GOT3 (cell line): ENCODE measurements around the gene STAB2.
"Not testable (repeated sequence)": the region's sequence is repeated elsewhere in the genome, so short reads cannot be mapped to it uniquely, and the experiment has no call there.

Experiments used
- DNase-seq: peaks from one replicate; lab custom pipeline; 2025; ENCODE audit warnings: mixed read lengths; lab: John Stamatoyannopoulos, UW

Gene STAB2

DNA sequence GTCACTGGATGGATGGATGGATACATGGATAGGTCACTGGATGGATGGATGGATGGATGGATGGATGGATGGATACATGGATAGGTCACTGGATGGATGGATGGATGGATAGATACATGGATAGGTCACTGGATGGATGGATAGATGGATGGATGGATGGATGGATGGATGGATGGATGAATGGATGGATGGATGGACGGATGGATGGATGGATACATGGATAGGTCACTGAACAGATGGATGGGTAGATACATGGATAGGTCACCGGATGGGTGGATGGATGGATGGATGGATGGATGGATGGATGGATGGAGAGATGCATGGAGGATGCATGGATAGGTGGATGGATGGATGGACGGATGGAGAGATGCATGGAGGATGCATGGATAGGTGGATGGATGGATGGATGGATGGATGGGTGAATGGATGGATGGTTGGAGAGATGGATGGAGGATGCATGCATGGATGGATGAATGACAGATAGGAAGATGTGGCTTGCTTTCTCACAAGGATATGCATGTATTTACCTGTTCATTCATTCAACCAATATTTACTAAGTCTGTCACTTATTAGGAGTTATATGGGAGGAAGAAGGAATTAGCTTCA lies 66.6 kb downstream of the STAB2 start:
- not testable (repeated sequence) for DNase-seq

DNA sequence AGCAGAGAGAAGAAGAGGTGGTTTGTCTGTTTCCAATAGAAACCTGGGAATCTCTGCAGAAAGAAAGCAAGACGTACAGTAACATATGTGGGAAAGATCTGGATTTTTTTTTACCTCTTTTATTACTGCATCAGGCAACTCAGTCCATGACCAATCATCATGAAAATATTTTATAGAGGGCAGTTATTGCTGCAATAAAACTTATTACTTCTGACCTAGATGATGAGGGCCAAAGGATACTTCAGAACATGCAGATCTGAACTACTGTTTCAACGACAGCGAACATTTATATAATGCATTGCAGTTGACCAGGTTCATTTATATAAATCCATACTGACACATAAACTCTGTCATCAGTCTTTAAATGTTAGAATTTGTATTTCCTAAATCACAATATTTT lies 67.7 kb downstream of the STAB2 start:
- no peak for DNase-seq

DNA sequence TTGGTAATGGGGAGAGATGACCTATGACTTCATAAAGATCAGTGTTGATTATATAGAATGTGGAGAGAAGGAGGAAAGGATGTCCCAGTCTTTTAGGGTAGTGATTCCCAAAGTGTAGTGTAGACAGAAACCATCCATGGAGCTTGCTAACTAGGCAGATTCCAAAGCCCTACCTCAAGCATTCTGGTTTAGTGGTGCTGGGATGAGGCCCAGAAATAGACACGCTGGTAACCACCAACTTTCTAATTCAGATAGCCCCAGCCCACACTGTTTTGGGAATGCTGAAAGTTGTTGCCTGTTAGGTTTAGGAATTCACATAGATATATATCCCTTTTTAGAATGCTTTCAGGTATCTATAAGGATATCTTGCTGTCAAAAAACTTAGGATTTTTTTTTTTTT lies 69.2 kb downstream of the STAB2 start:
- DNase-seq, result no peak

DNA sequence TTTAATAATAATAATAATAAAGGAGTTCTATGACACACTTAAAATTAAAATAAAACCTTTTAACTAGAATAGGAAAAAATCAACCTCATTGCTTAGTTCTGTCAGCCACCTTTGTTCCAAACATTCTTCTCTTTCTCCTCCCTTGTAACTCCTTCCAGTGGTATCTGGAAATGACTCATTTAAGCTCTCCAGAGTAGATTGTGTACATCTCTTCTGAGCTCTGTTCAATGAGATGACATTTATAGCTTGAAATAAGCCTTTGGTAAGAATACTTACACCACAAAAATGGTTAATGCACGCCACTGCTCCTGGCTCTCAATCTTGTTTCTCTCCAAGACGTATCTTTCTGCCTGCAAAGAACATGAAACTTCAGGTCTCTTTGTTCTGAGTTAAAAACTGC lies 70.3 kb downstream of the STAB2 start:
- DNase-seq, result no peak

DNA sequence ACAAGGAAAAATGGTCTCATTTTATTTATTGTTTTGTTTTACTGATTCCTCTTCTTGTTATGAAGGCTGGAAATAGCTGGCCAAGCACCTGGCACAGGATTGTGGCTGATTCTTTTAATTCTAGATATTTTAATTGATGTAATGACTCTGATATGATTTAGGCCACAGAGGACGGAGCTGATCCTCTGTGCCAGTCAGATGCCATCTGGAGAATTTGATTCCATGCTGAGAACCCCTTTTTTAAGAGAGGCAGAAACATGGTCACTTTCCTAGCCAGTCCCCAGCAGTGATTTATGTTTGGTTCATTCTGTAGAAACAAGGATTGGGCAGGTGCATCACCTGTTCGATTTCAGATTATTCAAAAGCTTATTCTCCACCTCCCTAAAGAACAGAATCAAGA lies 77.6 kb downstream of the STAB2 start:
- no peak for DNase-seq

DNA sequence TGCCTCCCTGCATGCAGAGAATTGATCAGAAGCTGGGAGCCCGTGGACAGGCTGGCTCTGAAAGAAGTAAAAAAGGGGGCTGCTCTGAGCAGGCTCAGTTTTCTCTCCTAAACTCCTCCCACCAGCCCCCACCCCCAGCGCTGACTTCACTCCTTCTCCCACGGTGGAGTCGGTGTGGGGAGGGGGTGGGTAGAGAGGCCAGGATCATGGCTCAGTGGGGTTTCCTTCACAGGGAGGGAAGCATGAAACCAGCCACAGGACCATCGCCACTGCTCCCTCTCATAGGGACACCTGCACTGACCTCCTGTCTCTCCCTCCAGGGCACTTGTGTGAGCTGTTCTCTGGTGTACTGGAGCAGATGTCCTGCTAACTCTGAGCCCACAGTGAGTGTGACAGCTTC lies 78.9 kb downstream of the STAB2 start:
- no peak for DNase-seq

DNA sequence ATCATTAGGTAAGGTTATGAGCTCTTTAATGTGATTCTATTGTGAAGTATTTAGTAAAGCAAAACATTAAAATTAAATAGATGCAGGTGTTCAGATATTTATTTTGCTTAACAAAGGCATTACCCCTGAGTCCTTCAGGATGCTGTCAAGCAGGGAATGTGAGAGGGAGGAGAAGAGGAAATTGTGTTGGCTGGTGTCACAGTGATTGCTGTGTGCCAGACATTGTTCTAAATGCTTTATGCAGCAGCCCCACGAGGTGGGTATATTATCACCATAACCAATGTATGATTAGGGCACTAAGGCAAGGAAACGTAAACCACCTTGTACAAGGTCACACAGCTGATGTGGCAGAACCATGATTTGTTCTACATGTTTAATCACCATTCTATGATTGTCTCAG lies 80.1 kb downstream of the STAB2 start:
- no peak for DNase-seq

DNA sequence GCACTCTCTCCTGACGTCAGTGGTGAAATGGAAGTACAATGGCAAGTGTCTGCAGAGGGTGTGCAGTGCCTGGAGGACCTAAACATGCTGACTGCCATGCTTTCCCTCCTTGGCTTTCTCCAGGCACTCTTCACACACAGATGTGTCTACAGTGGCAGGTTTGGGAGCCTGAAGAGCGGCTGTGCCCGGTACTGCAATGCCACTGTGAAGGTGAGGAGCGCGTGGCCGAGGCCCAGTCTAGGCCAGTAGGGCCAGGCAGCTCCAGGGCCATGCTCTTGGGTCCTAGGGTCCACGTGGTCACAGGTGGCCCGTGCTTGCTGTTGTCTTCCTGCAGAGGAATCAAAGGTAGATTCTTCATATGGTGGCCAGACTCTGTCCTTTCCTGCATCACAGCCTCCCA lies 81.4 kb downstream of the STAB2 start:
- DNase-seq, result no peak

DNA sequence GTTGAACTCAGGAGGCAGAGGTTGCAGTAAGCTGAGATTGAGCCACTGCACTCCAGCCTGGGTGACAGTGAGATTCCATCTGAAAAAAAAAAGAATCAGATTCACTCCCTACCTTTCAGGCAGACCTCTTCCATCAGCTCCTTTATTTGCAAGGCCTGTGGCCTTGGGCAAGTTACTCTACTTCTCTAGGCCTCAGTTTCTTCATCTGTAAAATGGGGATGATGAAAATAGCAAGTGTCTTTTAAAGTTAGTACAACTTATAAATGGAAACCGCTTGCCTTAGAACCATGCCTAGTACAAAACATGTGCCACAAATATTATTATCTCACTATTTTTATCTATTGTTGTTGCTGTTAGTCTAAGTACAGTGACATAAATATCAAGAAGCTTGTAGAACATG lies 84.3 kb downstream of the STAB2 start:
- DNase-seq, result no peak

DNA sequence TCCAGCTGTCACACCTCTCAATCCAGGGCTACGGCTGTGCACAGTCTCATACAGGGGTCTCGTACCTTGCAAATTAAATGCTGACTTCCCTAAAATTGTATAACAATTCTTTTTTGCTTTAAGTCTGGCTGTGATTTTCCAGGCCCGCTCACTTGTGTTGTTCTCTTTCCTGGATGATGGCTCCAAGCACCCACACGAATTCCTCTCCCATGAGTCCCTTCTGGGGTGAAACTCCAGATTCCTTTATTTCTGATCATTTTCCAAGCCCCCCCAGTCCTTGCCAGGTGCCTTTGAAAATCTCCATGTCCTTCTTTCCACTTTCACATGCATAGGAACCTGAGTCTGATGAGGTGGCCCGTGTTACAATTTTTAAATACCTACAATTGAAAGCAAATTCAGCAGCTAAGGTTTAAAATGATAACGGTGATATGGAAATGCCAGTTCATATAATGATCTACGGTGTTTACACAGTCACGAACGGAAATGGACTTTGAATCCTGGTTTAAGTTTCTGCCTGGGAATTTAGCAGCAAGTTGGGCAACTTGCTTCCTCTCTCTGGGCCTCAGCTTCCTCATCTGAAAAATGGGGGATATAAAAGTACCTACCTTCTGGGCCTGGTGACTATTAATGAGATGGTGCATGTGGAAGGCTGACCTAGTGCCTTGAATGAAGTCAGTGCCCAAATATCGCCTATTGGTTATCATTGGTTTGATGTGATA lies 85.5 kb downstream of the STAB2 start:
- DNase-seq, result no peak

DNA sequence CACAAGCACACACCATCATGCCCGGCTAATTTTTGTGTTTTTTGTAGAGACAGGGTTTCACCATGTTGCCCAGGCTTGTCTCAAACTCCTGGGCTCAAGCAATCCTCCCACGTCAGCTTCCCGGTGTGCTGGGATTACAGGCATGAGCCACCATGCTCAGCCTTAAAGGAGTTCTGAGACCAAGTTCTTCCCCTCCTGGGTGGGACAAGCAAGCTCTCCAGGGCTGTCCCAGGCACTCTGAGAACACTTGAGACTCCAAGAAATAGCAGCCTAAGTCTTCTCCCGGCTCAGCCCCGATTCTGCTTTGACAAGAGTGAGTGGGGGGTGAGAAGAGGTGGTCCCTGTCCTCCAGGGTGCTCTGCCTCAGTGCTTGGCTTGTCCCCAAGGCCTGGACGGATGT lies 86.4 kb downstream of the STAB2 start:
- no peak for DNase-seq

DNA sequence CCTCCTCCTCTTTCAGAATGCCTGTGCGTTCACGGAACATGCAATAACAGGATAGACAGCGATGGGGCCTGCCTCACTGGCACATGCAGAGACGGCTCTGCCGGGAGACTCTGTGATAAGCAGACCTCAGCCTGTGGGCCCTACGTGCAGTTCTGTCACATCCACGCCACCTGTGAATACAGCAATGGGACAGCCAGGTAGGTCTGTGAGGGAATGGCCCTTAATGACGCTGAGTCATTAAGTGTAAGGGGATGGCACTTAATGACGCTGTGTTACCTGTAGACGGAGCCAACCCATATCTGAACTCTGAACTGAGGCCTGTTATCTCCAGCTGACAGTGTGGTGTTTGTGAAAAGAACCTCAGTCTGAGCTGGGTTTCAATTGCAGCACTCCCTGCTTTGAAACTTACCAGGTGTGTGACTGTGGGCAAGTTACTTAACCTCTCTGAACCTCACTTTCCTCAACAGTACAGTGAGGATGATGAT lies 86.9 kb downstream of the STAB2 start:
- no peak for DNase-seq

DNA sequence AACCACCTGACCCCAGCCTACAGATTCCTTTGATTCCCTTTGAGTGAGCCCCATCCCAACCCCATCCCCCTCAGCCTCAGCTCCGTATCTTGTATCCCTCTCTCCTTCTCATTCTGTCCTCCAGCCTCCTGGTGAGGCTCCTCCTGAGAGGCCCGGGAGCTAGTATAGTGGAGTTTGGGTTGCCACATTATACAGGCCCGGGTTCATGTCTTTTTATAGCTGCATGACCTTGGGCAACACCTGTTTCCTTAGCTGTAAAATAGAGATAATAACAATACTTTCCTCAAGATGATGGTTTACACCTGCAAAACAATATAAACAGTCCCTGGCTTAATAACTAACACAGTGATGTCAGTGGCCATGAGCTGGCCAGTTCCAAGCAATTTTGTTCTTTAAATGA lies 89.8 kb downstream of the STAB2 start:
- no peak for DNase-seq

DNA sequence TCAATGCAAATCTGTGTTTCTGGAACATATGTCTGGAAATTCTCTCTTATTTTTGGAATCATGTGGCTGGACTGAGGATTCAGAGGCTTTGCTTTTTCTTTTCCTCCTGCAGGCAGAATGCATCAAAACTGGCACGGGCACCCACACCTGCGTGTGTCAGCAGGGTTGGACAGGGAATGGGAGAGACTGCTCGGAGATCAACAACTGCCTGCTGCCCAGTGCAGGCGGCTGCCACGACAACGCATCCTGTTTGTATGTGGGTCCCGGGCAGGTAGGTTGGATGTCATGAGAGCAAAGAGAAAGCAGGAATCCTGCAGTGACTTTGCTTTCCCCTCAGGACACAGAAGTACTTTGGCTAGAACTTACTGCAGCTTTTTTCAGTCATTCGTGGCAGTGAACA lies 90.3 kb downstream of the STAB2 start:
- no peak for DNase-seq

DNA sequence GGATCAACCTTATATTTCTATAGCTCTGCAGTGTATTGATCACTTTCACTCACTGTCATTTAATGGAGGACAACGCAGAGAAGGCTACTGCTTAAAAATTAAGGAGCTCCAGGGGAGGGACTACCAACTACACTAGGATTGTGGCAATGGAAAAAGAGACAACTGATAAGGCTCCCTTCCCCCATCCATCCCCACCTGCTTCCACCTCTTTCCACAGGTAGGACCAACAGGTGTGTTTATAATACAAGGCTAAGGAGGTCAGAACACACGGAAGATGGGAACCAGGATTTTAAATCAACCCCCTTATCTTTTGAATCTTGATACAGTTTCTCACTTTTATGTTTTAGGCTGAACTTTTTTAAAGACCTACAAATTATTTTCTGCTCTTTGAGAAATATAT lies 90.8 kb downstream of the STAB2 start:
- no peak for DNase-seq

DNA sequence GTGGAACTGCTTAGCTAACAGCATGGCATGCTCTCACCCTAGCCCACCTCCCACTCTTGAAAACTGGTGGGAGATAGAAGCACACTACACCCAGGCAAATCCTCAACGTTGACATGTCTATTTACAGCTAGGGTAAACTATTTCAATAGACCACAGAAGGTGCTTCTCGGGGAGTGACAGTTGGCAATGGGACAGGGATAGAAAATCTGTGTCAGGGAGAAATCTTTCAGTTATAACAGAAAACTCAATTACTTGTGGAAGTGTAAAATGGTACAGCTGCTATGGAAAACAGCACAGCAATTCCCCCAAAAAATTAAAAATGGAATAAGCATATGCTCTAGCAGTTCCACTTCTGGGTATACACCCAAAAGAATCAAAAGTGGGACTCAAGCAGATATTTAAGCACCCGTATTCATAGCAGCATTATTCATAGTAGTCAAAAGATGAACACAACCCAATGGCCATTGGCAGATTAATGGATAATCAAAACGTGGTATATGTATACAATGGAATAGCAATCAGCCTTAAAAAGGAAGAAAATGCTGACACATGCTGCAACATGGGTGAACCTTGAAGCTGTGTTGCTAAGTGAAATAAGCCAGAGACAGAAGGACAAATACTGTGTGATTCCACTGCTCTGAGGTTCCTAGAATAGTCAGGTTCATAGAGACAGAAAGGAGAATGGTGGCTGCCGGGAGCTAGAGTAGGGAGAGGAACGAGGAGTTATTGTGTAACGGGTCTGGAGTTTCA lies 92.5 kb downstream of the STAB2 start:
- DNase-seq, result no peak

DNA sequence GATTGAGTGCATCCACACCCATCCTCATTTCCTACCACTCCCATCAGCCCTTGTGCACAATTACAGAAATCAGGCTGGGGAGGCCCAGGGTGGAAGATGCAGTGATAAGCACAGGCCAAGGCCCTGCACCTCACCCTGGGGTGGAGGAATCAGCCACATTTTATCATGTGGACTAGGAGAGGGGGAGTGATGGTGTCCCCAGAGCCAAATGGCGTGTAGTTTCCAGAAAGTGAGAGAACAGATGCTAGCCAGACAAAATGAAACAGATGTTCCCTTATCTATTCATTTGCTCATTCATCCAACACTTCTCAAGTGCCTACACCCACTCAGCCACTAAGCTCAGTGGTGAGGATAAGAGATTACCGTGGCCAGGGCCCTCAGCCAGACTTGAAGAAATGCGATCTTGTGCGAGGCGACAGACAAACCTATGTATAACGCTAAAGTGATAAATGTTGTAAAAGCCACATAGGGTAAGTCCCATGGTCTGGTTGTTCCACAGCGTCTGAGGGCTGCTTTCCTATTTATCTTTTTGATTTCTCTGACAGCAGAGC lies 93.6 kb downstream of the STAB2 start:
- no peak for DNase-seq

DNA sequence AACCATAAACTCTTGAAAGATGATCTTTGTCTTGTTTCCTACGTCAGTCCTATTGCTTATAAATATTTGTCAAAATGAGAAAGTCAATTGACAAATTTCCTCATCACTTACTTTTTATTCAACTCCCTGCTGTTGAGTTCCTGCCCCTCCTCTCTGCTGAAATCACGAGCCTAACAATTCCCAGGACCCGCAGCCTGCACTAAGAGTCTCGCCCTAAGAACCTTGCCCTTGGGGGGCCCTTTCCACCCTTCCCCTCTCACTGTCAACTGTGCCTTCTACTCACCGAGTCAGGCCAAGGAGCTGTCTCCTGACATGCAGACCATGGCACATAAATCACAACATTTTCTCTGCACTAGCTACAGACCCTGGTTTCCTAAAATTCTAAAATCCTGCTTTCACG lies 99.0 kb downstream of the STAB2 start:
- DNase-seq, result no peak

DNA sequence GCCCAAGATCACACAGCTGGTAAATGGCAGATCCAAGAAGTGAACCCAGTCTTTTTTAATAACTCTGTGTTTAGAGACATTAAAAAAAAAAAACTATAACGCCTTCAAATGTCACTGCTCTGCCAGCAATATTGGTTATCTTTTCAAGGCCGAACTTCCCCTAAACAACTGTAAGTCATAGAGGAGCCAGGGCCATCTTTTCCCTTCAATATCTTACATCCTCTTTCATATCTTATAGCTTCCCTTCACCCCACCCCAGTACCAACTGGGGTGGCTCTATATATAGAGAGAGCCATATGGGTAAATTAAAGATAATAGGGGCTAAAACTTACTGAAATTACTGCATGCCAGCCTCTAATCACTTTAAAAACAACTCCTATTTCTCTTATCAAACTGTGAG lies 100.2 kb downstream of the STAB2 start:
- DNase-seq, result no peak

DNA sequence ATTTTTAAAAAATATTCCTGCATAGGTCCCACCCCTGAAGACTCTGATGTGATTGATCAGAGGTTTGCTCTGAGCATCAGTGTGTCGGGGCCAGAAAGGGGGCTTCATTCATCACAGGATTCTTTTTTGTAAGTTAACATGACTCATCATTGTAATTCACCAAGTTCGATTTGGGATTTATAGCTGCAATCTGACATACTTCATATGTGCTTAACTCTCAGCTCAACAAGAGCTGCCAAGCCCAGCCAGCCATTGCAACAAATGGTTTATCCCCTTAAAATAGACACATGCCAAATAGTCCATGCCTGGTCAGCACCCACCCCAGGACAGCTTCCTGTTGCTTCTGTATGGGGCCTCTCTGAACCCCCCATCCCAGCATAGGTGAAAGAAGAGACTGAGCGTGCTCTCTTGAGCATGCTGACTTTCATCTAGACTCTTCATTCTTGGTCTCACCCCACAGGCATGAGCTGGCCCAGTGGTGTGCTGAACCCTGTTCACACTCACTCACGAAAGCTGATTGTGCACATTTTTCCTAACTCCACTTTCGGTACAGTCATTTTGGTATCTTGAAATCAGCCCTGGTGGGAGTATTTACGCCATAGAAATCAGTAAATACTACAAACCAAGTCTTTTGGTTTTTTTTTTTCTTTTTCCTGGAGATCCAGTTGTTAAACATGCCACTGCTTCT lies 101.4 kb downstream of the STAB2 start:
- no peak for DNase-seq

DNA sequence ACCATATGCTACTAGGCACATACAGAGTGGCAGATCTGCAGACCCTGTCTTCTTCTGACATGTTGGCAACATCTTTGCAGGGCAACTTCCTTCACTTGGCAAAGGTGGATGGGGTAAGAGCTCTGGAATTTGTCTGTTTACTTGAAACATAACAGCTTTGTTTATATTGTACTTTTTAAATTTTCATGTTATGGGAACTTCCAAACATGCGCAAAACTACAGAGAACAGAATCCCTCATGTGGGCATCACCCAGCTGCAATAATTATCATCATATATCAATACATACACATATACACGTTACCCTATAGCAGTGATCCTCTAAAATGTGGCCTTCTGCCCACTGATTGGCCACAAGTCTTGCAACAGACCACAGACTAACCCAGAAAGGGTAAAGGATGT lies 103.4 kb downstream of the STAB2 start:
- no peak for DNase-seq

DNA sequence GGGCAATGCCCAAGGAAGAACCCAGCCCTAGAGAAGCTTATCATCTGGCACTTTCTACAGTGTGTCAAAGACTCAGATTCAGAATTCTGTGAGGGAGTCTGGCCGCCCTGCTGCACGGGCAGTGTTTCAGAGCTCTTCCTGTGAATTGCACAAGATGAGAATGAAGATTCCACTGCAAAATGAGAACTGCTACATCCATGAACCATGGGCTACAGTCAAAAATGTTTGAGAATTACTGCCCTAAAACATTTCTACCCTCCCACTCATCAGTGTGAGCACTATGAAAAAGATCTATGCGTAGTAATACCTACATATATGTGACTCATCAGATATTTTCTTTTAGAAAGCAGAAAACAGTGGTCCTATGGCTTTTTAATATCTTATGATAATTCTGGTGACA lies 104.0 kb downstream of the STAB2 start:
- no peak for DNase-seq
